RWPE2 (cell line): ENCODE results near the gene ALDH1L1.

Experiments used
- ATAC-seq: fragments of 200-7000 bp; cut with Tn5 transposase; 3 replicates; pipeline ENCODE4 v1.9.1; 2021; ENCODE audit warnings: low read depth
- DNase-seq: peaks from one replicate; pipeline ENCODE4 v3.0.0-alpha.2; 2020; ENCODE audit warnings: low spot score
- H3K27ac ChIP-seq: fragments of 450-650 bp; 2 replicates; pipeline ENCODE4 v1.5.1; 2017; ENCODE audit warnings: mild to moderate bottlenecking; ENCODE audit not compliant: poor library complexity, severe bottlenecking
- H3K27me3 ChIP-seq: fragments of 250-450 bp; sonication (Bioruptor Pico); 2 replicates; pipeline ENCODE4 v1.5.1; 2021; ENCODE audit warnings: mild to moderate bottlenecking, moderate library complexity; ENCODE audit not compliant: insufficient read depth, poor library complexity, severe bottlenecking
- H3K36me3 ChIP-seq: fragments of 250-450 bp; sonication (Bioruptor Pico); 2 replicates; pipeline ENCODE4 v1.5.1; 2020; ENCODE audit warnings: low read depth, mild to moderate bottlenecking, moderate library complexity
- H3K4me1 ChIP-seq: fragments of 250-450 bp; sonication (Bioruptor Pico); 2 replicates; pipeline ENCODE4 v1.5.1; 2021; ENCODE audit warnings: mild to moderate bottlenecking, moderate library complexity; ENCODE audit not compliant: insufficient read depth, poor library complexity, severe bottlenecking
- H3K4me3 ChIP-seq: fragments of 250-450 bp; sonication (Bioruptor Pico); 2 replicates; pipeline ENCODE4 v1.5.1; 2021; ENCODE audit warnings: mild to moderate bottlenecking, moderate library complexity; ENCODE audit not compliant: severe bottlenecking
- H3K9me3 ChIP-seq: fragments of 250-450 bp; sonication (Bioruptor Pico); 2 replicates; pipeline ENCODE4 v1.5.1; 2021; ENCODE audit warnings: mild to moderate bottlenecking, moderate library complexity; ENCODE audit not compliant: severe bottlenecking
- TF ChIP-seq, protein P1 (sequence below): fragments of 450-650 bp; IDR thresholded peaks from one replicate; pipeline ENCODE4 v1.5.1; 2017; ENCODE audit warnings: mild to moderate bottlenecking, moderate library complexity; ENCODE audit not compliant: poor library complexity, severe bottlenecking

Gene ALDH1L1

GRCh38 chr3:126058666-126059065, 121.7 kb downstream of the ALDH1L1 start:
- H3K27ac ChIP-seq = no peak overlapping the region
- TF ChIP-seq, protein P1, sequence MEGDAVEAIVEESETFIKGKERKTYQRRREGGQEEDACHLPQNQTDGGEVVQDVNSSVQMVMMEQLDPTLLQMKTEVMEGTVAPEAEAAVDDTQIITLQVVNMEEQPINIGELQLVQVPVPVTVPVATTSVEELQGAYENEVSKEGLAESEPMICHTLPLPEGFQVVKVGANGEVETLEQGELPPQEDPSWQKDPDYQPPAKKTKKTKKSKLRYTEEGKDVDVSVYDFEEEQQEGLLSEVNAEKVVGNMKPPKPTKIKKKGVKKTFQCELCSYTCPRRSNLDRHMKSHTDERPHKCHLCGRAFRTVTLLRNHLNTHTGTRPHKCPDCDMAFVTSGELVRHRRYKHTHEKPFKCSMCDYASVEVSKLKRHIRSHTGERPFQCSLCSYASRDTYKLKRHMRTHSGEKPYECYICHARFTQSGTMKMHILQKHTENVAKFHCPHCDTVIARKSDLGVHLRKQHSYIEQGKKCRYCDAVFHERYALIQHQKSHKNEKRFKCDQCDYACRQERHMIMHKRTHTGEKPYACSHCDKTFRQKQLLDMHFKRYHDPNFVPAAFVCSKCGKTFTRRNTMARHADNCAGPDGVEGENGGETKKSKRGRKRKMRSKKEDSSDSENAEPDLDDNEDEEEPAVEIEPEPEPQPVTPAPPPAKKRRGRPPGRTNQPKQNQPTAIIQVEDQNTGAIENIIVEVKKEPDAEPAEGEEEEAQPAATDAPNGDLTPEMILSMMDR = no peak
- ATAC-seq (no peak), DNase-seq (no peak)
- no peaks in the 10 kb centered on the region for H3K9me3 ChIP-seq
- H3K27me3 ChIP-seq = no peaks in the 10 kb centered on the region
- H3K4me1 ChIP-seq = peaks cover 20% of the 10 kb centered on the region
- H3K4me3 ChIP-seq = no peak overlapping the region
- no peaks in the 10 kb centered on the region for H3K36me3 ChIP-seq

DNA sequence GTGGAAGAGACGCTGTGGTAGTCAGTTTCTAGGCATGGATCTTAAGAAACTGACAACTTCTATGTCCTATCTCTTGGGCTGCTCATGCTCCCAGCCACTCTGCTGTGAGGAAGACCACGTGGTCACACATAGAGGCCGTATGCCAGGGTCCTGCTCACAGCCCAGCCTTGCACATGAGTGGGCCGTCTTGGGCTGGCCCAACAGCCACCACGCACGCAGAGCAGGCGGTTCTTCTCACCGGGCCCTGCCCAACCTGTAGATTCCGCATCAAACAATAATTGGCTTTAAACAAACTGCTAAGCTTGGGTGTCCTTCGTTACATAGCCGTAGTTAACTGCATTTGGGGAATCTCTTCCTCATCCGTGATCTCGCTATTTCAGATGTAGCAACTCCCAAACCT, 122.5 kb downstream of the ALDH1L1 start:
- Histone ChIP-seq H3K9me3 (no peaks in the 10 kb centered on the region), H3K4me3 (no peak overlapping the region), H3K27me3 (no peaks in the 10 kb centered on the region), H3K36me3 (no peaks in the 10 kb centered on the region), H3K27ac (peak overlapping the region; percentile 78), H3K4me1 (peaks cover 23% of the 10 kb centered on the region)
- ATAC-seq (no peak), DNase-seq (no peak)
- TF ChIP-seq, protein P1 = no peak

GRCh38 chr3:126057501-126057819, 122.9 kb downstream of the ALDH1L1 start:
- Histone ChIP-seq H3K27ac (peak overlapping the region; percentile 78), H3K4me1 (peaks cover 23% of the 10 kb centered on the region), H3K27me3 (no peaks in the 10 kb centered on the region), H3K4me3 (no peak overlapping the region), H3K9me3 (no peaks in the 10 kb centered on the region), H3K36me3 (no peaks in the 10 kb centered on the region)
- no peak for DNase-seq
- no peak for ATAC-seq
- TF ChIP-seq, protein P1 = no peak

DNA sequence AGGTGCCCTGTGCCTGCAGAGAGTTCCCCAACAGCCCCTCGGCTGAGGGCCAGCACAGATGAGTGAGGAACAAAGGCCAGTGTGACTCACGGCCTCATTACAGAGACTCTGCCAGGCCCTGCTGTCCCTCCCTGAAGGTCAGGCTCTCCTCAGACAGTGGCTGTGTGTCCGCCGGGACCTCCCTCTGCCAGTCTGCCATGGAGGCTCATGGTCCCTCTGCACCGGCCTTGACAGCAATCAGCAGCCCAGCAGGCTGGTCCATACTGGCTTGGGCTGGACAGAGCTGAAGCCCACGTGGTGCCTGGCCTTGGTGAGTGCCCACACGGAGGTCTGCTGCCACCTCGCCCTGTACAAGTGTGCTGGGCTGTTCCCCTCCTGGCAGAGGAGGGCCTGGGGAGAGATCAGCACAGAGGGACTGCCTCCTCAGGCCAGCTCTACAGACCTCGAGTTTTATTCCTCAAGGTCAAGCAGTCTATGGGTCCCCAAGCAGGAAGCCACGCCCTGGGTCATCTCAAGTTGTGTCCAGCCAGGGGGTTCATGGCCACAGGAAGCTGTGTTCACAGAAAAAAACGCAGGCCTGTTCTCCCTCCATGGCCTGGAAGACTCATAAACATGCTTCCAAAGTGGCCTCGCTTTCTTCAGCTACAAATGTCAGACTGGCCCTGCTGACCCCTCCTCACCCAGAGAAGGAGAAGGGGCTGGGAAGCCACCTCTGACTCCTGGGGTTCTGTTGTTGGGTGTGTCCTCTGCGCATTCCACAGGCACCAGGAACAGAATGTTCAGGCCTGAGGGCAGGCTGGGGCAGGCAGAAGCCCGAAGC, 123.5 kb downstream of the ALDH1L1 start:
- ATAC-seq (peak; percentile 81), DNase-seq (no peak)
- TF ChIP-seq, protein P1 = no peak
- Histone ChIP-seq H3K36me3 (no peaks in the 10 kb centered on the region), H3K4me1 (peaks cover 23% of the 10 kb centered on the region), H3K27ac (peak overlapping the region; percentile 78), H3K9me3 (no peaks in the 10 kb centered on the region), H3K27me3 (no peaks in the 10 kb centered on the region), H3K4me3 (no peak overlapping the region)

- TF ChIP-seq, protein P1 = no peak
- Histone ChIP-seq H3K36me3 (no peaks in the 10 kb centered on the region), H3K9me3 (no peaks in the 10 kb centered on the region), H3K4me1 (peaks cover 23% of the 10 kb centered on the region), H3K27ac (peak overlapping the region; percentile 78), H3K27me3 (no peaks in the 10 kb centered on the region), H3K4me3 (no peak overlapping the region)
- ATAC-seq (no peak), DNase-seq (no peak)
These were observed 124.3 kb downstream of the ALDH1L1 start for GRCh38 chr3:126056088-126056487.
